ENCODE measurements around the gene PDE4D. TPM values are rescaled to one million over a fixed set of nuclear protein-coding genes. Genes with fewer than 3 reads are reported as not detected.

The PDE4D gene
- total and polyA plus RNA-seq, 10 of the 15 experiments (the other 5 are each of a cell fraction or from before 2014, with no cell fraction given): 0.87 to 4.1 (median 2.2) TPM

DNA sequence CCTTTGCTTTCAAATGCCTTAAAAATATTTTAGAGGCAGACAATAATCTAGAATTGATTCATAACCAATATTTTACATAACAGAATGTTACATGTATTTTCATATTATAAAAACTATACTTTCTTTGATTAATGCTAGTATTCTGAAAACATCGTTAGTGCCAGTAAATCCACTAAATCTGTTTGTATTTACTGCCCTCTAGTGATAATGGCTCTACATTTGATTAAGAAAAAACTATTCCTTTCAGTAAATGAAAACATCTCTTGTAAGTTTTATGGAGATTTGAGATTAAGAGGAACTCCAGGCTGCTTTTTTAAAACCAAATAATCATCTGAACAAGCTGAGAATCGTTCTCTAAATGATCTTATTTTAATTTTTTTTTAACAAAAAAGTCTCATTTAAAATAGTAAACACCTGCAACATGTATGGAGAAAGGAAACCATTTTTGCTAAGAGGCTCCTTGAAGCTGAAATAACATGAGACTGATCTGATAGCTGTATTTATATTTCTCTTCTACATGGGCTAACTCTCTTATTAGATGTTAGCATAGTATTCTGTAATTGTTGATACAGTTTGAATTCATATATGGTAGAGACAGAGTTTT, 886.0 kb downstream of the PDE4D start:
- WGBS (ENCODE audit: insufficient coverage, insufficient replicate concordance, low lambda C conversion rate, missing lambda C conversion rate): 0% methylated on average over 2 of the region's 2 CpGs
- intact Hi-C loops (cut with micrococcal nuclease; ENCODE audit: unreplicated experiment): loop anchor here (1.0 to 5.0 kb wide), 2 partner anchors 116 to 135 kb away; no protein-coding TSS in a partner anchor
- in situ Hi-C loops (cut with MboI): no loop called here
- TF ChIP-seq, protein P1, sequence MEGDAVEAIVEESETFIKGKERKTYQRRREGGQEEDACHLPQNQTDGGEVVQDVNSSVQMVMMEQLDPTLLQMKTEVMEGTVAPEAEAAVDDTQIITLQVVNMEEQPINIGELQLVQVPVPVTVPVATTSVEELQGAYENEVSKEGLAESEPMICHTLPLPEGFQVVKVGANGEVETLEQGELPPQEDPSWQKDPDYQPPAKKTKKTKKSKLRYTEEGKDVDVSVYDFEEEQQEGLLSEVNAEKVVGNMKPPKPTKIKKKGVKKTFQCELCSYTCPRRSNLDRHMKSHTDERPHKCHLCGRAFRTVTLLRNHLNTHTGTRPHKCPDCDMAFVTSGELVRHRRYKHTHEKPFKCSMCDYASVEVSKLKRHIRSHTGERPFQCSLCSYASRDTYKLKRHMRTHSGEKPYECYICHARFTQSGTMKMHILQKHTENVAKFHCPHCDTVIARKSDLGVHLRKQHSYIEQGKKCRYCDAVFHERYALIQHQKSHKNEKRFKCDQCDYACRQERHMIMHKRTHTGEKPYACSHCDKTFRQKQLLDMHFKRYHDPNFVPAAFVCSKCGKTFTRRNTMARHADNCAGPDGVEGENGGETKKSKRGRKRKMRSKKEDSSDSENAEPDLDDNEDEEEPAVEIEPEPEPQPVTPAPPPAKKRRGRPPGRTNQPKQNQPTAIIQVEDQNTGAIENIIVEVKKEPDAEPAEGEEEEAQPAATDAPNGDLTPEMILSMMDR (IDR thresholded peaks at IDR 0.05 in 2 of 3, conservative IDR thresholded peaks at IDR 0.05 in 1 of 3; ENCODE audit: control insufficient read depth in 2 of 3, extremely low read depth in 1 of 3, insufficient read depth in 1 of 3, low read depth in 3 of 3, low read length in 3 of 3): peak in 1 of 3 experiments; percentile 20; a peak in 1 of 6 replicates
- TF ChIP-seq, protein P2, sequence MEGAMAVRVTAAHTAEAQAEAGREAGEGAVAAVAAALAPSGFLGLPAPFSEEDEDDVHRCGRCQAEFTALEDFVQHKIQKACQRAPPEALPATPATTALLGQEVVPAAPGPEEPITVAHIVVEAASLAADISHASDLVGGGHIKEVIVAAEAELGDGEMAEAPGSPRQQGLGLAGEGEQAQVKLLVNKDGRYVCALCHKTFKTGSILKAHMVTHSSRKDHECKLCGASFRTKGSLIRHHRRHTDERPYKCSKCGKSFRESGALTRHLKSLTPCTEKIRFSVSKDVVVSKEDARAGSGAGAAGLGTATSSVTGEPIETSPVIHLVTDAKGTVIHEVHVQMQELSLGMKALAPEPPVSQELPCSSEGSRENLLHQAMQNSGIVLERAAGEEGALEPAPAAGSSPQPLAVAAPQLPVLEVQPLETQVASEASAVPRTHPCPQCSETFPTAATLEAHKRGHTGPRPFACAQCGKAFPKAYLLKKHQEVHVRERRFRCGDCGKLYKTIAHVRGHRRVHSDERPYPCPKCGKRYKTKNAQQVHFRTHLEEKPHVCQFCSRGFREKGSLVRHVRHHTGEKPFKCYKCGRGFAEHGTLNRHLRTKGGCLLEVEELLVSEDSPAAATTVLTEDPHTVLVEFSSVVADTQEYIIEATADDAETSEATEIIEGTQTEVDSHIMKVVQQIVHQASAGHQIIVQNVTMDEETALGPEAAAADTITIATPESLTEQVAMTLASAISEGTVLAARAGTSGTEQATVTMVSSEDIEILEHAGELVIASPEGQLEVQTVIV (IDR thresholded peaks at IDR 0.05; ENCODE audit: borderline replicate concordance, partially characterized antibody): no peak
- TF ChIP-seq SUPT20H (IDR thresholded peaks at IDR 0.05; ENCODE audit: borderline replicate concordance, control insufficient read depth, low read depth, low read length): no peak
- TF ChIP-seq, protein P3, sequence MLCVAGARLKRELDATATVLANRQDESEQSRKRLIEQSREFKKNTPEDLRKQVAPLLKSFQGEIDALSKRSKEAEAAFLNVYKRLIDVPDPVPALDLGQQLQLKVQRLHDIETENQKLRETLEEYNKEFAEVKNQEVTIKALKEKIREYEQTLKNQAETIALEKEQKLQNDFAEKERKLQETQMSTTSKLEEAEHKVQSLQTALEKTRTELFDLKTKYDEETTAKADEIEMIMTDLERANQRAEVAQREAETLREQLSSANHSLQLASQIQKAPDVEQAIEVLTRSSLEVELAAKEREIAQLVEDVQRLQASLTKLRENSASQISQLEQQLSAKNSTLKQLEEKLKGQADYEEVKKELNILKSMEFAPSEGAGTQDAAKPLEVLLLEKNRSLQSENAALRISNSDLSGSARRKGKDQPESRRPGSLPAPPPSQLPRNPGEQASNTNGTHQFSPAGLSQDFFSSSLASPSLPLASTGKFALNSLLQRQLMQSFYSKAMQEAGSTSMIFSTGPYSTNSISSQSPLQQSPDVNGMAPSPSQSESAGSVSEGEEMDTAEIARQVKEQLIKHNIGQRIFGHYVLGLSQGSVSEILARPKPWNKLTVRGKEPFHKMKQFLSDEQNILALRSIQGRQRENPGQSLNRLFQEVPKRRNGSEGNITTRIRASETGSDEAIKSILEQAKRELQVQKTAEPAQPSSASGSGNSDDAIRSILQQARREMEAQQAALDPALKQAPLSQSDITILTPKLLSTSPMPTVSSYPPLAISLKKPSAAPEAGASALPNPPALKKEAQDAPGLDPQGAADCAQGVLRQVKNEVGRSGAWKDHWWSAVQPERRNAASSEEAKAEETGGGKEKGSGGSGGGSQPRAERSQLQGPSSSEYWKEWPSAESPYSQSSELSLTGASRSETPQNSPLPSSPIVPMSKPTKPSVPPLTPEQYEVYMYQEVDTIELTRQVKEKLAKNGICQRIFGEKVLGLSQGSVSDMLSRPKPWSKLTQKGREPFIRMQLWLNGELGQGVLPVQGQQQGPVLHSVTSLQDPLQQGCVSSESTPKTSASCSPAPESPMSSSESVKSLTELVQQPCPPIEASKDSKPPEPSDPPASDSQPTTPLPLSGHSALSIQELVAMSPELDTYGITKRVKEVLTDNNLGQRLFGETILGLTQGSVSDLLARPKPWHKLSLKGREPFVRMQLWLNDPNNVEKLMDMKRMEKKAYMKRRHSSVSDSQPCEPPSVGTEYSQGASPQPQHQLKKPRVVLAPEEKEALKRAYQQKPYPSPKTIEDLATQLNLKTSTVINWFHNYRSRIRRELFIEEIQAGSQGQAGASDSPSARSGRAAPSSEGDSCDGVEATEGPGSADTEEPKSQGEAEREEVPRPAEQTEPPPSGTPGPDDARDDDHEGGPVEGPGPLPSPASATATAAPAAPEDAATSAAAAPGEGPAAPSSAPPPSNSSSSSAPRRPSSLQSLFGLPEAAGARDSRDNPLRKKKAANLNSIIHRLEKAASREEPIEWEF (IDR thresholded peaks at IDR 0.05; ENCODE audit: insufficient replicate concordance, low read depth, low read length): no peak
- no peak for TF ChIP-seq CBFB (IDR thresholded peaks at IDR 0.05; ENCODE audit: low read depth)
- peak; percentile 47; the same call in 1 of the 2 replicates for TF ChIP-seq SMC3 (IDR thresholded peaks at IDR 0.05; ENCODE audit: borderline replicate concordance, low read length)
- TF ChIP-seq, protein P4, sequence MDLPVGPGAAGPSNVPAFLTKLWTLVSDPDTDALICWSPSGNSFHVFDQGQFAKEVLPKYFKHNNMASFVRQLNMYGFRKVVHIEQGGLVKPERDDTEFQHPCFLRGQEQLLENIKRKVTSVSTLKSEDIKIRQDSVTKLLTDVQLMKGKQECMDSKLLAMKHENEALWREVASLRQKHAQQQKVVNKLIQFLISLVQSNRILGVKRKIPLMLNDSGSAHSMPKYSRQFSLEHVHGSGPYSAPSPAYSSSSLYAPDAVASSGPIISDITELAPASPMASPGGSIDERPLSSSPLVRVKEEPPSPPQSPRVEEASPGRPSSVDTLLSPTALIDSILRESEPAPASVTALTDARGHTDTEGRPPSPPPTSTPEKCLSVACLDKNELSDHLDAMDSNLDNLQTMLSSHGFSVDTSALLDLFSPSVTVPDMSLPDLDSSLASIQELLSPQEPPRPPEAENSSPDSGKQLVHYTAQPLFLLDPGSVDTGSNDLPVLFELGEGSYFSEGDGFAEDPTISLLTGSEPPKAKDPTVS (IDR thresholded peaks at IDR 0.05; ENCODE audit: low read depth, low read length): no peak
- no peak for TF ChIP-seq JUND (IDR thresholded peaks at IDR 0.05; ENCODE audit: low read depth, low read length)

More for the DNA sequence above, 886.0 kb downstream of the PDE4D start:
- Histone ChIP-seq H3K9ac (ENCODE audit: control insufficient read depth, insufficient read depth, low read length) (no peak overlapping the region), H3K27me3 (replicated peaks in 1 of 2; ENCODE audit: control insufficient read depth in 2 of 2, insufficient read depth in 2 of 2, low read length in 1 of 2) (no peaks in the 10 kb centered on the region), H3K27ac (ENCODE audit: control insufficient read depth, insufficient read depth) (no peak overlapping the region), H3K4me2 (ENCODE audit: control insufficient read depth, insufficient read depth) (no peak overlapping the region), H2AFZ (ENCODE audit: control insufficient read depth, low read depth, low read length) (no peak overlapping the region), H3K36me3 (ENCODE audit: control insufficient read depth in 2 of 2, insufficient read depth in 2 of 2, low read length in 1 of 2) (no peaks in the 10 kb centered on the region), H3K79me2 (ENCODE audit: control insufficient read depth, insufficient read depth, low read length) (no peaks in the 10 kb centered on the region), H3K9me3 (replicated peaks; ENCODE audit: control insufficient read depth, insufficient read depth, low read length) (no peaks in the 10 kb centered on the region), H3K4me1 (ENCODE audit: control insufficient read depth, insufficient read depth, low read length) (no peaks in the 10 kb centered on the region), H3K4me3 (no peak overlapping the region), H4K20me1 (ENCODE audit: control insufficient read depth, insufficient read depth) (no peaks in the 10 kb centered on the region)
- ATAC-seq (peak; percentile 57), DNase-seq (ENCODE audit: low read depth, low spot score) (no peak), FAIRE-seq (peak; percentile 78)
- no TSS peak for BruUV-seq (replicated peaks)
- ChIA-PET RAD21 (ENCODE audit: unreplicated experiment) (interaction anchor here (0.9 to 3.7 kb wide), 10 partner anchors 8 to 138 kb away, joined by 3 to 39 read pairs (median 4); no protein-coding TSS in a partner anchor), CTCF (interaction anchor here (0.6 to 3.6 kb wide), 15 partner anchors 11 to 166 kb away, joined by 3 to 79 read pairs (median 5); no protein-coding TSS in a partner anchor), SMC1A (ENCODE audit: uncharacterized antibody, unreplicated experiment) (interaction anchor here (0.6 to 4.3 kb wide), 16 partner anchors 10 to 277 kb away, joined by 3 to 43 read pairs (median 4); no protein-coding TSS in a partner anchor), POLR2A (interaction anchor here (1.3 kb wide), 1 partner anchor 120 kb away, joined by 3 read pairs; no protein-coding TSS in a partner anchor)

All from GM12878 (cell line).